Spleen (tissue), 7 donors: Measurements from ENCODE around the gene PPP3R2.

Experiments used
- CTCF ChIP-seq, 11 experiments: fragments of 200-600 bp in 7 of 11; fragments of 450-650 bp in 4 of 11; sonication (generic) in 4 of 11; IDR thresholded peaks in 8 of 11; conservative IDR thresholded peaks in 3 of 11; 1 replicate in 7 of 11; 2 replicates in 4 of 11; pipeline versions ENCODE4 v1.4.0 to v1.8.0; 2016 to 2021; ENCODE audit warnings: antibody characterized with exemption in 11 of 11, inconsistent platforms in 4 of 11, mild to moderate bottlenecking in 1 of 11
- POLR2A ChIP-seq, 3 donors: fragments of 450-650 bp; IDR thresholded peaks; one replicate each; pipeline ENCODE4 v1.5.1; 2017; ENCODE audit warnings: antibody characterized with exemption in 3 of 3, mild to moderate bottlenecking in 1 of 3
- POLR2AphosphoS5 ChIP-seq, 3 donors: sonication (generic); formaldehyde crosslinking; IDR thresholded peaks; one replicate each; pipeline ENCODE4 v1.5.1; 2017; ENCODE audit warnings: antibody characterized with exemption in 3 of 3
- donor health status: DM: no; HTN: no; CAD: no; lungs with moderate emphysema.
- donor health status: DM: no; HTN: no; CAD: no.
- donor health status: DM: no; HTN: no; CAD: no.

GRCh38 chr9:101591787-101592446 is 2.9 kb downstream of the PPP3R2 start:
- TF ChIP-seq CTCF (IDR thresholded peaks at IDR 0.05 in 8 of 11, conservative IDR thresholded peaks at IDR 0.05 in 3 of 11) (no peak), POLR2AphosphoS5 (IDR thresholded peaks at IDR 0.05) (no peak), POLR2A (IDR thresholded peaks at IDR 0.05) (no peak)
